ENCODE measurements around the gene BNIP1.

BNIP1 gene

GRCh38 chr5:173143567-173143966 is 764 bp upstream of the BNIP1 start:
- H3F3A ChIP-seq (ENCODE audit: low read depth), result no peaks in the 10 kb centered on the region
- no peaks in the 10 kb centered on the region for H4K20me1 ChIP-seq (ENCODE audit: insufficient read depth, low read length, poor library complexity, severe bottlenecking)
- no peak overlapping the region for H3K4me3 ChIP-seq (ENCODE audit: low read length, poor library complexity, severe bottlenecking)
- TF ChIP-seq EZH2phosphoT487 (IDR thresholded peaks at IDR 0.05; ENCODE audit: borderline replicate concordance) (no peak), CTCF (conservative IDR thresholded peaks at IDR 0.05; ENCODE audit: low read length) (no peak)
- peaks cover 5% of the 10 kb centered on the region; the same call in 1 of the 2 replicates for H3K79me2 ChIP-seq (ENCODE audit: insufficient read depth, low read length)
- H3K36me3 ChIP-seq (ENCODE audit: insufficient read depth, low read length), result no peaks in the 10 kb centered on the region
- no peaks in the 10 kb centered on the region for H3K9me3 ChIP-seq (ENCODE audit: insufficient read depth, low read depth, low read length)
- no peaks in the 10 kb centered on the region for H3K9me2 ChIP-seq (replicated peaks; ENCODE audit: low read depth, low read length)
- H2AFZ ChIP-seq (ENCODE audit: low read length), result peak overlapping the region; percentile 49
- no peaks in the 10 kb centered on the region for H3K27me3 ChIP-seq (ENCODE audit: insufficient read depth, low read length, poor library complexity, severe bottlenecking)
- peaks cover 3% of the 10 kb centered on the region for H3K4me1 ChIP-seq (ENCODE audit: insufficient read depth, low read length, poor library complexity, severe bottlenecking)
- H3K9ac ChIP-seq (ENCODE audit: low read depth, low read length, poor library complexity, severe bottlenecking), result no peak overlapping the region
- no peak overlapping the region for H3K4me2 ChIP-seq (ENCODE audit: low read depth, low read length, poor library complexity, severe bottlenecking)

GRCh38 chr5:173148354-173148753 is 4.0 kb downstream of the BNIP1 start:
- Histone ChIP-seq H4K20me1 (ENCODE audit: insufficient read depth, low read length, poor library complexity, severe bottlenecking) (no peaks in the 10 kb centered on the region), H3K4me3 (ENCODE audit: low read length, poor library complexity, severe bottlenecking) (no peak overlapping the region), H3K79me2 (ENCODE audit: insufficient read depth, low read length) (peaks cover 5% of the 10 kb centered on the region; the same call in 1 of the 2 replicates), H3K4me1 (ENCODE audit: insufficient read depth, low read length, poor library complexity, severe bottlenecking) (peaks cover 3% of the 10 kb centered on the region), H2AFZ (ENCODE audit: low read length) (no peak overlapping the region), H3K27me3 (ENCODE audit: insufficient read depth, low read length, poor library complexity, severe bottlenecking) (no peaks in the 10 kb centered on the region), H3K9me3 (ENCODE audit: insufficient read depth, low read depth, low read length) (no peaks in the 10 kb centered on the region), H3K9me2 (replicated peaks; ENCODE audit: low read depth, low read length) (no peaks in the 10 kb centered on the region), H3K9ac (ENCODE audit: low read depth, low read length, poor library complexity, severe bottlenecking) (no peak overlapping the region), H3F3A (ENCODE audit: low read depth) (no peaks in the 10 kb centered on the region), H3K4me2 (ENCODE audit: low read depth, low read length, poor library complexity, severe bottlenecking) (no peak overlapping the region), H3K36me3 (ENCODE audit: insufficient read depth, low read length) (no peaks in the 10 kb centered on the region)
- TF ChIP-seq EZH2phosphoT487 (IDR thresholded peaks at IDR 0.05; ENCODE audit: borderline replicate concordance) (no peak), CTCF (conservative IDR thresholded peaks at IDR 0.05; ENCODE audit: low read length) (no peak)

- Histone ChIP-seq H4K20me1 (ENCODE audit: insufficient read depth, low read length, poor library complexity, severe bottlenecking) (no peaks in the 10 kb centered on the region), H3F3A (ENCODE audit: low read depth) (no peaks in the 10 kb centered on the region), H3K36me3 (ENCODE audit: insufficient read depth, low read length) (no peaks in the 10 kb centered on the region; the same call in 1 of the 2 replicates), H2AFZ (ENCODE audit: low read length) (no peak overlapping the region), H3K9me3 (ENCODE audit: insufficient read depth, low read depth, low read length) (no peaks in the 10 kb centered on the region), H3K79me2 (ENCODE audit: insufficient read depth, low read length) (no peaks in the 10 kb centered on the region), H3K9ac (ENCODE audit: low read depth, low read length, poor library complexity, severe bottlenecking) (no peak overlapping the region), H3K4me2 (ENCODE audit: low read depth, low read length, poor library complexity, severe bottlenecking) (no peak overlapping the region), H3K4me3 (ENCODE audit: low read length, poor library complexity, severe bottlenecking) (no peak overlapping the region), H3K4me1 (ENCODE audit: insufficient read depth, low read length, poor library complexity, severe bottlenecking) (no peaks in the 10 kb centered on the region), H3K9me2 (replicated peaks; ENCODE audit: low read depth, low read length) (no peaks in the 10 kb centered on the region), H3K27me3 (ENCODE audit: insufficient read depth, low read length, poor library complexity, severe bottlenecking) (no peaks in the 10 kb centered on the region)
- no peak for TF ChIP-seq CTCF (conservative IDR thresholded peaks at IDR 0.05; ENCODE audit: low read length)
- no peak for TF ChIP-seq EZH2phosphoT487 (IDR thresholded peaks at IDR 0.05; ENCODE audit: borderline replicate concordance)
These were observed 8.2 kb downstream of the BNIP1 start for GRCh38 chr5:173152547-173152946.
